Stimulated activated CD8-positive, alpha-beta memory T cell treated with anti-CD3 and anti-CD28 coated beads, Interleukin-2, amount 100 ng/mL, for 1 hour (primary cell): Measurements from ENCODE around the gene UFD1.

ENCODE experiments used
- DNase-seq, 2 donors: peaks; one replicate each; pipeline ENCODE4 v3.0.0-alpha.2; 2020; ENCODE audit warnings: low read depth in 2 of 2

UFD1 gene

GRCh38 chr22:19471572-19471971 lies 7.4 kb downstream of the UFD1 start:
- no peak for DNase-seq

- DNase-seq, result no peak
Measured at GRCh38 chr22:19470010-19470409, 9.0 kb downstream of the UFD1 start.

- DNase-seq, result no peak
Measured at GRCh38 chr22:19469421-19469820, 9.6 kb downstream of the UFD1 start.

GRCh38 chr22:19467912-19468311 lies 11.1 kb downstream of the UFD1 start:
- no peak for DNase-seq

- no peak for DNase-seq
Measured at GRCh38 chr22:19466848-19467752, 11.9 kb downstream of the UFD1 start.

- no peak for DNase-seq
Measured at GRCh38 chr22:19466126-19466716, 12.8 kb downstream of the UFD1 start.

GRCh38 chr22:19464975-19465374 lies 14.0 kb downstream of the UFD1 start:
- DNase-seq, result no peak

- DNase-seq, result no peak
Measured at GRCh38 chr22:19464546-19464945, 14.4 kb downstream of the UFD1 start.

GRCh38 chr22:19463491-19464469 lies 15.2 kb downstream of the UFD1 start:
- no peak for DNase-seq

GRCh38 chr22:19463008-19463407 lies 16.0 kb downstream of the UFD1 start:
- DNase-seq, result no peak

- DNase-seq, result no peak
Measured at GRCh38 chr22:19461506-19461905, 17.5 kb downstream of the UFD1 start.

- no peak for DNase-seq
Measured at GRCh38 chr22:19460036-19460435, 19.0 kb downstream of the UFD1 start.

GRCh38 chr22:19457828-19458428 lies 21.1 kb downstream of the UFD1 start:
- DNase-seq, result no peak

- no peak for DNase-seq
Measured at GRCh38 chr22:19456541-19456940, 22.5 kb downstream of the UFD1 start.

GRCh38 chr22:19455585-19456370 lies 23.2 kb downstream of the UFD1 start:
- no peak for DNase-seq

GRCh38 chr22:19455033-19455432 lies 24.0 kb downstream of the UFD1 start:
- no peak for DNase-seq

GRCh38 chr22:19454156-19454555 lies 24.8 kb downstream of the UFD1 start:
- DNase-seq, result no peak

- DNase-seq, result no peak
Measured at GRCh38 chr22:19453718-19454117, 25.3 kb downstream of the UFD1 start.

- no peak for DNase-seq
Measured at GRCh38 chr22:19451570-19451969, 27.4 kb downstream of the UFD1 start.

GRCh38 chr22:19450363-19451175 lies 28.4 kb downstream of the UFD1 start:
- DNase-seq, result no peak
